Measurements from ENCODE around the gene AQP12A. TPM values are rescaled to one million over a fixed set of nuclear protein-coding genes. Genes with fewer than 3 reads are reported as not detected.

Gene AQP12A
- total and polyA plus RNA-seq, 2 donors (not counting 1 experiment from before 2014, with no cell fraction given), result not detected

- no peak overlapping the region for H3K9ac ChIP-seq (ENCODE audit: insufficient read depth, low read length)
- H2AFZ ChIP-seq (ENCODE audit: low read length), result no peak overlapping the region
- no peak for DNase-seq (ENCODE audit: low read depth in 2 of 2)
- no peaks in the 10 kb centered on the region for H3K79me2 ChIP-seq (ENCODE audit: control insufficient read depth, insufficient read depth, low read length)
- H3K27ac ChIP-seq (ENCODE audit: insufficient read depth, low read length), result no peak overlapping the region
- no peak overlapping the region for H3K4me2 ChIP-seq (ENCODE audit: extremely low read depth, insufficient read depth, low read length)
- TF ChIP-seq CTCF (conservative IDR thresholded peaks at IDR 0.05 in 1 of 2, IDR thresholded peaks at IDR 0.05 in 1 of 2; ENCODE audit: low read depth in 1 of 2, low read length in 2 of 2) (no peak), EZH2 (IDR thresholded peaks at IDR 0.05; ENCODE audit: low read length, missing control alignments) (no peak)
- H4K20me1 ChIP-seq (ENCODE audit: control insufficient read depth, extremely low read depth, insufficient read depth, low read length), result no peaks in the 10 kb centered on the region
- no peaks in the 10 kb centered on the region for H3K36me3 ChIP-seq (ENCODE audit: control insufficient read depth, insufficient read depth, low read length)
- H3K4me3 ChIP-seq (replicated peaks in 1 of 4; ENCODE audit: control extremely low read depth in 1 of 4, insufficient read depth in 1 of 4, low read depth in 3 of 4, low read length in 4 of 4), result no peak overlapping the region
- peaks cover 13% of the 10 kb centered on the region for H3K27me3 ChIP-seq (ENCODE audit: control insufficient read depth, insufficient read depth, low read length)
- no peaks in the 10 kb centered on the region for H3K9me3 ChIP-seq (ENCODE audit: control insufficient read depth, insufficient read depth, low read depth, low read length)
- no peaks in the 10 kb centered on the region for H3K4me1 ChIP-seq (ENCODE audit: control insufficient read depth, extremely low read depth, insufficient read depth, low read length)
These were observed 19.6 kb downstream of the AQP12A start for GRCh38 chr2:240711296-240711695.

GRCh38 chr2:240711701-240712100 lies 20.0 kb downstream of the AQP12A start:
- Histone ChIP-seq H3K4me2 (ENCODE audit: extremely low read depth, insufficient read depth, low read length) (no peak overlapping the region), H3K9me3 (ENCODE audit: control insufficient read depth, insufficient read depth, low read depth, low read length) (no peaks in the 10 kb centered on the region), H3K27ac (ENCODE audit: insufficient read depth, low read length) (no peak overlapping the region), H3K79me2 (ENCODE audit: control insufficient read depth, insufficient read depth, low read length) (no peaks in the 10 kb centered on the region), H4K20me1 (ENCODE audit: control insufficient read depth, extremely low read depth, insufficient read depth, low read length) (no peaks in the 10 kb centered on the region), H3K27me3 (ENCODE audit: control insufficient read depth, insufficient read depth, low read length) (peaks cover 9% of the 10 kb centered on the region), H3K4me1 (ENCODE audit: control insufficient read depth, extremely low read depth, insufficient read depth, low read length) (no peaks in the 10 kb centered on the region), H2AFZ (ENCODE audit: low read length) (no peak overlapping the region), H3K9ac (ENCODE audit: insufficient read depth, low read length) (no peak overlapping the region), H3K36me3 (ENCODE audit: control insufficient read depth, insufficient read depth, low read length) (no peaks in the 10 kb centered on the region), H3K4me3 (replicated peaks in 1 of 4; ENCODE audit: control extremely low read depth in 1 of 4, insufficient read depth in 1 of 4, low read depth in 3 of 4, low read length in 4 of 4) (no peak overlapping the region)
- no peak for DNase-seq (ENCODE audit: low read depth in 2 of 2)
- TF ChIP-seq CTCF (conservative IDR thresholded peaks at IDR 0.05 in 1 of 2, IDR thresholded peaks at IDR 0.05 in 1 of 2; ENCODE audit: low read depth in 1 of 2, low read length in 2 of 2) (no peak), EZH2 (IDR thresholded peaks at IDR 0.05; ENCODE audit: low read length, missing control alignments) (no peak)

GRCh38 chr2:240712121-240712520 lies 20.5 kb downstream of the AQP12A start:
- no peaks in the 10 kb centered on the region for H3K36me3 ChIP-seq (ENCODE audit: control insufficient read depth, insufficient read depth, low read length)
- no peak overlapping the region for H3K9ac ChIP-seq (ENCODE audit: insufficient read depth, low read length)
- DNase-seq (ENCODE audit: low read depth in 2 of 2), result no peak
- H3K4me2 ChIP-seq (ENCODE audit: extremely low read depth, insufficient read depth, low read length), result no peak overlapping the region
- no peak overlapping the region for H3K27ac ChIP-seq (ENCODE audit: insufficient read depth, low read length)
- TF ChIP-seq CTCF (conservative IDR thresholded peaks at IDR 0.05 in 1 of 2, IDR thresholded peaks at IDR 0.05 in 1 of 2; ENCODE audit: low read depth in 1 of 2, low read length in 2 of 2) (no peak), EZH2 (IDR thresholded peaks at IDR 0.05; ENCODE audit: low read length, missing control alignments) (no peak)
- H2AFZ ChIP-seq (ENCODE audit: low read length), result no peak overlapping the region
- H3K9me3 ChIP-seq (ENCODE audit: control insufficient read depth, insufficient read depth, low read depth, low read length), result no peaks in the 10 kb centered on the region
- H3K27me3 ChIP-seq (ENCODE audit: control insufficient read depth, insufficient read depth, low read length), result peaks cover 9% of the 10 kb centered on the region
- H3K4me3 ChIP-seq (replicated peaks in 1 of 4; ENCODE audit: control extremely low read depth in 1 of 4, insufficient read depth in 1 of 4, low read depth in 3 of 4, low read length in 4 of 4), result no peak overlapping the region
- no peaks in the 10 kb centered on the region for H4K20me1 ChIP-seq (ENCODE audit: control insufficient read depth, extremely low read depth, insufficient read depth, low read length)
- no peaks in the 10 kb centered on the region for H3K4me1 ChIP-seq (ENCODE audit: control insufficient read depth, extremely low read depth, insufficient read depth, low read length)
- H3K79me2 ChIP-seq (ENCODE audit: control insufficient read depth, insufficient read depth, low read length), result no peaks in the 10 kb centered on the region
